NCI-H345 (cell line): Measurements from ENCODE around the gene EN2.
A peak's percentile ranks its signal among the peaks of the same experiment; 100 is the strongest.

Source experiments
- DNase-seq: peaks from one replicate; lab custom pipeline; 2025; lab: John Stamatoyannopoulos, UW

Gene EN2

DNA sequence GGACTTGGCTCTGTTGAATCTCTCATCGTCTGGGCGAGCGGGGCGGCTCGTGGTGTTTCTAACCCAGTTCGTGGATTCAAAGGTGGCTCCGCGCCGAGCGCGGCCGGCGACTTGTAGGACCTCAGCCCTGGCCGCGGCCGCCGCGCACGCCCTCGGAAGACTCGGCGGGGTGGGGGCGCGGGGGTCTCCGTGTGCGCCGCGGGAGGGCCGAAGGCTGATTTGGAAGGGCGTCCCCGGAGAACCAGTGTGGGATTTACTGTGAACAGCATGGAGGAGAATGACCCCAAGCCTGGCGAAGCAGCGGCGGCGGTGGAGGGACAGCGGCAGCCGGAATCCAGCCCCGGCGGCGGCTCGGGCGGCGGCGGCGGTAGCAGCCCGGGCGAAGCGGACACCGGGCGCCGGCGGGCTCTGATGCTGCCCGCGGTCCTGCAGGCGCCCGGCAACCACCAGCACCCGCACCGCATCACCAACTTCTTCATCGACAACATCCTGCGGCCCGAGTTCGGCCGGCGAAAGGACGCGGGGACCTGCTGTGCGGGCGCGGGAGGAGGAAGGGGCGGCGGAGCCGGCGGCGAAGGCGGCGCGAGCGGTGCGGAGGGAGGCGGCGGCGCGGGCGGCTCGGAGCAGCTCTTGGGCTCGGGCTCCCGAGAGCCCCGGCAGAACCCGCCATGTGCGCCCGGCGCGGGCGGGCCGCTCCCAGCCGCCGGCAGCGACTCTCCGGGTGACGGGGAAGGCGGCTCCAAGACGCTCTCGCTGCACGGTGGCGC lies at the start of gene EN2:
TSS of gene EN2 (plus strand) at position 19 of the 767 bp plus-strand sequence. CDS start at position 268, 249 bp downstream.
- DNase-seq: no peak

GRCh38 chr7:155408651-155409586 lies 49.0 kb upstream of the EN2 start:
- no peak for DNase-seq

DNA sequence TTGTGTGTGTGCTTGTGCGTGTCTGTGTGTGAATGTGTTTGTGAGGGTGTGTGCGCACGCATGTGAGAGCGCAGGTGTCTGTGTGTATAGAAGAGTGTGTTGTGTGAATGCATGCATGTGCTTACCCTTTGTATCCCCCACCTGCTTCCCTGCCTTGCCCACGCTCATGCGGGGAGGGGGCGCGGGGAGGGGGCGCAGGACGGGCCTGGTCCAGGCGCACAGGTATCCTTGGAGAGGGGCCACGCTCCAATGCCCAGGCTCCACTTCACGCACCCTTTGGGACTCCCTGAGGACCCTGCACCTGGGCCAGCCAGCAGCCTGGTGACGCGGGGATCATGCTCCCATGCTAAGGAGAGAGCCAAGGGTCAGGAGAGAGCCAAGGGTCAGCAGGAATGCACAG lies 47.9 kb upstream of the EN2 start:
- no peak for DNase-seq

DNA sequence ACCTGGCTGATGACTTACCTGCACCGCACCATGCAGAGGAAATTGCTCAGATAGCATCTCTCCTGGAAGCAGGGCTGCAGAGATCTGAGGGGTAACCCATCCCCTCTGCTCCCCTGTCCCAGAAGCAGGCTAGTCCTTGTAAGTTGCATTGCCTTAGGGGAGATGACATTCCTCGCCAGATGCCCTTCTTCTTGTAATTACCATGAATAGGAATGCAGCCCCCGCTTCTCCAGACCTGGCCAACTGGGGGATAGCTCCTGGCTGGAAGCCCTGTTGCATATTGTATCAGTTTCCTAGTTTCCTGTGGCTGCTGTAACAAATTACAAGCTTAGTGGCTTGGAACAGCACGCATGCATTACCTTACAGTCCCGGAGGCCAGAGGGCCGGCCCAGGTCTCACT lies 47.5 kb upstream of the EN2 start:
- no peak for DNase-seq

- no peak for DNase-seq
Measured at GRCh38 chr7:155411718-155412415, 46.1 kb upstream of the EN2 start.

- DNase-seq: peak; percentile 83
Measured at GRCh38 chr7:155412416-155413253, 45.3 kb upstream of the EN2 start.

- no peak for DNase-seq
Measured at GRCh38 chr7:155414547-155415492, 43.1 kb upstream of the EN2 start.

- DNase-seq: no peak
Measured at GRCh38 chr7:155416646-155417380, 41.1 kb upstream of the EN2 start.

- DNase-seq: no peak
Measured at GRCh38 chr7:155418304-155418703, 39.6 kb upstream of the EN2 start.

DNA sequence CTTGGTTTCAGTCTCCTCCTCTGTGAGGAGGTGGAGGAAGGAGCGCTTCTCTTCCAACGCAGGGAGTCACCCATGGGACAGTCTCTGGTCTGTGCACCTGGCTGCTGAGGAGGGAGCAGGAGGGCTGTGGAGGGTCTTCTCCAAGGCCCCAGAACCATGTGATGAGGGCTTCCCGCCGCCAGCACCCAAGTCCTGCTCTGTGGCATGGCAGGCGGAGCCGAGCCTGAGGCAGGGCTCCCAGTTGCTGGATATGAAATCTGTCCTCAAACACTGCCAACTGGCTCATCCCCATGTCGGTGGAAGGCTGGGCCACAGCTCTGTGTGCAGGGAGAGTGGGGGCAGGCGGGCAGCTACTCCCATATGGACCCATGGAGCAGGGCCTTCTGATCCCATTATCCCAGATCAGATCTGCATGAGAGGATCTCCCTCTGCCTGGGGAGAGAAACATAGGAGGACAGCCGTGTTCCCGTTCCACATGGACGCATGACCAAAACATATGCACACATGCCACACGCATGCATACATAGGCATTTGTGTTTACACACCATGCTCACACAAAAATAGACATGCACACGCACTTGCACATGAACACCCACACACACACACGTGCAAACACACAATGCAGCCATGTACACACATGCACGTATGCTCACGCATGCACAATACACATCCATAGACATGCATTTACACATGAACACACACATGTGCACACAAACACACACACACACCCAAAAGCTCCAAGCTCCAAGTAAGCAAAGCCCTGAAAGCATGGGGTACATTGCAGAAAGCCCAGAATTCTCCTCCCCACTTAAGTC lies 38.8 kb upstream of the EN2 start:
- no peak for DNase-seq

DNA sequence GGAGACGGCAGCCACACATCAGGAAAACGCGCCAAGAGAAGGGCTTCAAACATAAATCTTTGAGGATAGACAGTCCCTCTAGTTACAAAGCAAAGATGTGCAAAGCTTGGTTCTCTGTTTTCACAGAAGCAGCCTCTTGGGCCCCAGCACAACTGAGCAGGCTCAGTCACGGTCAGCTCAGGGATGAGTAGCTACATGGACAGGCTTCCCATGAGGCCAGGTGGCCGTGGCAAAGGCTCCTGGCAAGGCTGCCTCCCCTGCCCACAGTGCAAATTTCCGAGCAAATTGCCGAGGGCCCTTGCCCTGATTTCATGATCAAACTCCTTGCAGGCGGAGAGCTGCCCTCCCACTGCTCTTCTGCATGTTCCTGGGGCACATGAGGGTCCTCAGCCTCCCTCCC lies 37.8 kb upstream of the EN2 start:
- DNase-seq: no peak

- no peak for DNase-seq
Measured at GRCh38 chr7:155422151-155422550, 35.8 kb upstream of the EN2 start.

DNA sequence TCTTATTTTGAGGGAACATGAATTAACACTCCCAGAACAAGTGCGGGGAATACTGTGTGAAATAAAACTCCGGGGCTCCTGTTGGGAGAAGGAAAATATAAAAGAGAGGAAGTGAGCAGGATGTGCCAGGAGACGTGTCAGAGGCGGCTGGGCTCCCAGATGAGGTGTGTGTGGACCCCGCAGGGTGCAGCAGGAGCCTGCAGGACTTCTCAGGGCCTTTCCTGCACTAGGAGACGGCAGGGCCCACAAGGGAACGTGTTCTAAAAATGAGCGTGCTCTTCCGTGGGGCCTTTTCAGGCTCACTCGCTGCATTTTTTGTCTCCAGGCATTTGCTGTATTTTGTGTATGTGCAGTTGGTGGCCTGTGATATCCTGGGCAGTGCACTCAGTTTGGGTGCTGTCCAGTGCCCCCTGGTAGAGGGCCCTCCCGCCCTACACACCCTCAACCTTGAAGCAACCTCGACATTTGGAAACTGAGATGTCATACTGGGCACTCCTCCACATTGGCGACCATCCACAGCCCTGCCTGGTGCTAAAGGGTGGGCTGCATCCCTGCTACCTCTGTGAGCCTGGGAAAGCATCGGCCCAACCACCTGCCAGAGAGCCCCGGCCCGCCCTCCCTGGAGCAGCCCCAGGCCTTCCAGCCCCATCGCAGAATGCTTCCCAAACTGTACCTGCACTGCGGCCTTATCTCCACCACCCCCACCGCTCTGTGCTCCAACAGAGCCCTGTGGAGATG lies 35.2 kb upstream of the EN2 start:
- no peak for DNase-seq

- no peak for DNase-seq
Measured at GRCh38 chr7:155423337-155424285, 34.3 kb upstream of the EN2 start.

GRCh38 chr7:155424301-155425010 lies 33.5 kb upstream of the EN2 start:
- no peak for DNase-seq

DNA sequence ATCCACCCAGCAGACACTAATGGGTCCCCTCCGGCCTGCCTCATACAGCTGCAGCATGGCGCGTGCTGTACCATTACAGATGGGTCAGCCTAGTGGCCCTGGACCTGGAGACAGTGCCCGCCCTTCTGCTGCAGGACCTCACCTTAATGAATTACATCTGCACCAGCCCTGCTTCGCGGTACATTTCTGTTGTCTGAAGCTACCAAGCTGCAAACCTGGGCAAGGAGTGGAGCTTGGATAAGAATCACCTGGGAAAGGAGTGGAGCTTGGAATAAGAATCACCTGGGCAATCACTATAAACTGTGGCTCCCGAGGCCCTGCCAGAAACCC lies 33.0 kb upstream of the EN2 start:
- DNase-seq: no peak
